NB4 (cell line): ENCODE results near the gene CARS1.

Source experiments
- CTCF ChIP-seq: IDR thresholded peaks from one replicate; pipeline ENCODE4 v1.5.1; 2012; ENCODE audit warnings: low read depth, low read length
- MAX ChIP-seq: IDR thresholded peaks from 2 replicates; pipeline ENCODE4 v1.6.1; 2011; ENCODE audit warnings: low read depth, low read length
- MYC ChIP-seq: IDR thresholded peaks from 2 replicates; pipeline ENCODE4 v1.6.1; 2011; ENCODE audit warnings: low read depth, low read length
- POLR2A ChIP-seq: IDR thresholded peaks from 2 replicates; pipeline ENCODE4 v1.6.1; 2011; ENCODE audit warnings: mild to moderate bottlenecking; ENCODE audit not compliant: insufficient read length; ENCODE audit errors: extremely low read depth

DNA sequence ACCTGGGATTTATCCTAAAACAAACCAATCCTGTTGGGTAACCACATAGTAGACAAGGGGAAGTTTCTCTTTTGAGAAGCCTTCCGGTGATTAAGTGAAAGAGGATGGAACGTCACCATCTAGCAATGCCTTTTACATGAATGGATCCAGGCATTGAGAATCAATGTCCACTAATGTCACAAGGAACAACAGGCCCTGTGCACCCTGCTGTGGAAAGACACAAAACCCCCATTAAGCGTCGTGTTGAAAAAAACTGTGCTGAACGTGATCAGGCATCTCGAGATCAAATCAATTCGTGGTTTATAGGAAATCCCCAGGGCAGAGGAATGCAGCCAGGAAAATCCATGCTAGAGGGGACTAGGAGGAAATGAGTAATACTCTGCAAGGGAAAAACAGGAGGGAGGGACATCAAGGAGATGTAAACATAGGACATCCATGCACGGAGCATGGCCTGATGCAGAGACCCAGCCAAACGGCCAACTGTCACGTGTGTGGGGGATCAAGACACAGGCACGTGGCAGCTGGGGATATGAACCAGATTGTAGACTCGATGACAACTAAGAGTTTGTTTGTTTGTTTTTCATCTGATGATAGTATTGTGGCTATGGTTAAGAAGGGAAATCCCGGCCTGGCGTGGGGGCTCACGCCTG lies 38.6 kb upstream of the CARS1 start:
- TF ChIP-seq MYC (no peak), CTCF (no peak), POLR2A (no peak), MAX (no peak)
